PC-9 (cell line): Measurements from ENCODE around the gene COG5.

Source experiments
- CTCF ChIP-seq: fragments of 200-600 bp; sonication (generic); conservative IDR thresholded peaks from 2 replicates; pipeline ENCODE4 v1.6.1; 2017; ENCODE audit warnings: mixed run types, antibody characterized with exemption, mild to moderate bottlenecking, moderate library complexity
- EZH2 ChIP-seq: fragments of 200-600 bp; sonication (generic); IDR thresholded peaks from 2 replicates; pipeline ENCODE4 v1.8.0; 2017; ENCODE audit warnings: antibody characterized with exemption, low read depth

DNA sequence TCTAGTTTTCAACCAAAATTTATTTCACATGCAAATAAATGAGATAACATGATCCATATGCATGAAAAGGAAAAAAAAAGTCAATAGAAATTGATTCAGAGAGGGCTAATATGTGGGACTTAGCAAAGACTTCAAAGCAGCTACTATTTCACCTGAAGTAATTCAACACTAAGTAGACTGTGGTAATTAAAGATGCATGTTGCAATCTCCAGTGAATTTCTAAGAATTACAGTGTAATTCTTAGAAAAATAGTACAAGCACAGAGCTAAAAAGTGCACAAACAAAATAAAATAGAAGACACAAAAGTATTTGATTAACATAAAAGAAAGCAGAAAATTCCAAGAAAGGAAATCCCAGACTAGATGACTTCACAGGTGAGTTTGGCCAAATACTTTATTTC is 68.2 kb downstream of the COG5 start:
- TF ChIP-seq CTCF, result no peak
- TF ChIP-seq EZH2, result no peak
